ENCODE data around the gene TLK1. TPM values are rescaled to one million over a fixed set of nuclear protein-coding genes. Genes with fewer than 3 reads are reported as not detected.

The TLK1 gene
- total RNA-seq, 2 donors from 2014 or later, result 31.9 to 48.1 TPM

GRCh38 chr2:171174075-171174474, 13.4 kb upstream of the TLK1 start:
- 47 to 57% methylated on average over 2 of the region's 2 CpGs for WGBS, 2 donors
- no peak overlapping the region for H3K4me3 ChIP-seq
- no peaks in the 10 kb centered on the region for H3K36me3 ChIP-seq (replicated peaks in 1 of 2; ENCODE audit: insufficient read depth in 1 of 2, low read depth in 2 of 2)
- no peaks in the 10 kb centered on the region for H3K9me3 ChIP-seq
- H3K4me1 ChIP-seq, result no peaks in the 10 kb centered on the region
- no peaks in the 10 kb centered on the region for H3K27me3 ChIP-seq
- no peak overlapping the region for H3K27ac ChIP-seq
- intact Hi-C loops (cut with DNase I), result no loop called here
- TF ChIP-seq POLR2A (IDR thresholded peaks at IDR 0.05) (no peak), CTCF (IDR thresholded peaks at IDR 0.05) (no peak)
- DNase-seq (no peak), ATAC-seq (no peak)

- Histone ChIP-seq H3K4me1 (no peaks in the 10 kb centered on the region), H3K27me3 (no peaks in the 10 kb centered on the region), H3K4me3 (no peak overlapping the region), H3K36me3 (replicated peaks in 1 of 2; ENCODE audit: insufficient read depth in 1 of 2, low read depth in 2 of 2) (no peaks in the 10 kb centered on the region), H3K27ac (no peak overlapping the region), H3K9me3 (no peaks in the 10 kb centered on the region)
- DNase-seq, result no peak
- no peak for ATAC-seq
- intact Hi-C loops (cut with DNase I), result no loop called here
- TF ChIP-seq CTCF (IDR thresholded peaks at IDR 0.05) (no peak), POLR2A (IDR thresholded peaks at IDR 0.05) (no peak)
- 63 to 65% methylated on average over 1 of the region's 1 CpG for WGBS, 2 donors
Observed at GRCh38 chr2:171173087-171173486, 12.4 kb upstream of the TLK1 start.

GRCh38 chr2:171171808-171172207, 11.1 kb upstream of the TLK1 start:
- 95 to 97% methylated on average over 1 of the region's 1 CpG for WGBS, 2 donors
- Histone ChIP-seq H3K4me3 (no peak overlapping the region), H3K4me1 (peaks cover 8% of the 10 kb centered on the region), H3K36me3 (replicated peaks in 1 of 2; ENCODE audit: insufficient read depth in 1 of 2, low read depth in 2 of 2) (no peaks in the 10 kb centered on the region), H3K27me3 (no peaks in the 10 kb centered on the region), H3K27ac (no peak overlapping the region), H3K9me3 (no peaks in the 10 kb centered on the region)
- intact Hi-C loops (cut with DNase I), result no loop called here
- DNase-seq (no peak), ATAC-seq (no peak)
- no peak for TF ChIP-seq CTCF (IDR thresholded peaks at IDR 0.05)

- ATAC-seq (no peak), DNase-seq (no peak)
- no peak overlapping the region for H3K27ac ChIP-seq
- TF ChIP-seq POLR2A (IDR thresholded peaks at IDR 0.05), result no peak
- no peak for TF ChIP-seq CTCF (IDR thresholded peaks at IDR 0.05)
- no peaks in the 10 kb centered on the region for H3K9me3 ChIP-seq
- no peak overlapping the region for H3K4me3 ChIP-seq
- intact Hi-C loops (cut with DNase I), result loop anchor here (10.0 kb wide), 1 partner anchor 245 kb away; no protein-coding TSS in a partner anchor
- H3K4me1 ChIP-seq, result peaks cover 16% of the 10 kb centered on the region
- no peaks in the 10 kb centered on the region for H3K36me3 ChIP-seq (replicated peaks in 1 of 2; ENCODE audit: insufficient read depth in 1 of 2, low read depth in 2 of 2)
- H3K27me3 ChIP-seq, result no peaks in the 10 kb centered on the region
Observed at GRCh38 chr2:171169839-171170238, 9.1 kb upstream of the TLK1 start.

GRCh38 chr2:171169333-171169732, 8.6 kb upstream of the TLK1 start:
- Histone ChIP-seq H3K9me3 (no peaks in the 10 kb centered on the region), H3K4me1 (peaks cover 16% of the 10 kb centered on the region), H3K27me3 (no peaks in the 10 kb centered on the region), H3K36me3 (replicated peaks in 1 of 2; ENCODE audit: insufficient read depth in 1 of 2, low read depth in 2 of 2) (no peaks in the 10 kb centered on the region), H3K27ac (no peak overlapping the region), H3K4me3 (no peak overlapping the region)
- no peak for DNase-seq
- TF ChIP-seq POLR2A (IDR thresholded peaks at IDR 0.05) (no peak), CTCF (IDR thresholded peaks at IDR 0.05) (no peak)
- ATAC-seq, result no peak
- WGBS, 2 donors, result 35 to 52% methylated on average over 2 of the region's 2 CpGs
- intact Hi-C loops (cut with DNase I), result loop anchor here (10.0 kb wide), 1 partner anchor 245 kb away; no protein-coding TSS in a partner anchor
